ENCODE data around the gene PIEZO1. TPM values are rescaled to one million over a fixed set of nuclear protein-coding genes. Genes with fewer than 3 reads are reported as not detected.

Gene PIEZO1
- total RNA-seq, 1 experiment from 2014 or later: 71.1 TPM

DNA sequence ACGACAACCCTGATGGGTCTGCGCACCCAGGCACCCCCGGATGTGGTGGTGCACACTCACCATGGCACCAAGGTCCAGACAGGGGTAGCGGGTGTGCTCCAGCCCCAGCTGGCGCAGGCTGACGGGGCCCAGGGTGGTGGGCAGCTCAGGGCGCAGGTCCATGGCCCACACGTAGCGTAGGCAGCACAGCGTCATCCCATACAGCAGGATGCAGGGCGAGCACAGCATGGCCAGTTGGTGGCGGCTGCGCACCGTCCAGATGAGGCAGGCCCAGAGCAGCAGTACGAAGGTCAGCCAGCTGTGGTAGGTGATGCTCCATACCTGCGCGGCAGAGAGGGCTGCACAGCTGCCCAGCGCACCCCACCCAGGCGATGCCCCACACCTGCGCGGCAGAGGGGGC is 48.9 kb downstream of the PIEZO1 start:
- Histone ChIP-seq H2BK5ac (ENCODE audit: insufficient read length, low read length) (no peak overlapping the region), H4K8ac (replicated peaks; ENCODE audit: insufficient read length, low read depth, low read length) (no peak overlapping the region), H3K79me2 (ENCODE audit: insufficient read depth, low read length) (no peaks in the 10 kb centered on the region), H3K27ac (ENCODE audit: insufficient read length, low read depth, low read length) (no peak overlapping the region), H4K5ac (ENCODE audit: insufficient read length, low read depth, low read length) (no peak overlapping the region), H3K4me1 (ENCODE audit: insufficient read depth, low read length) (no peaks in the 10 kb centered on the region), H3K9ac (ENCODE audit: extremely low read depth, insufficient read length, low read length) (no peak overlapping the region), H2BK20ac (ENCODE audit: low read depth, low read length, poor library complexity, severe bottlenecking) (no peak overlapping the region), H2AFZ (ENCODE audit: low read length) (no peak overlapping the region), H3T11ph (ENCODE audit: low read length) (no peak overlapping the region), H4K20me1 (ENCODE audit: control insufficient read depth, insufficient read depth, insufficient read length) (no peaks in the 10 kb centered on the region), H2BK120ac (ENCODE audit: low read depth, low read length, poor library complexity, severe bottlenecking) (no peak overlapping the region), H2AK5ac (ENCODE audit: insufficient read length, low read length) (no peak overlapping the region), H3K56ac (ENCODE audit: insufficient read length, low read depth, low read length) (no peak overlapping the region), H3K27me3 (ENCODE audit: insufficient read depth, low read length) (no peaks in the 10 kb centered on the region), H3K4me2 (ENCODE audit: insufficient read depth, insufficient read length, low read length) (no peak overlapping the region), H3K4ac (ENCODE audit: low read depth, low read length) (no peak overlapping the region), H3K23me2 (ENCODE audit: insufficient read length, low read depth, low read length, poor library complexity, severe bottlenecking) (no peaks in the 10 kb centered on the region), H2BK15ac (ENCODE audit: low read depth, low read length) (no peak overlapping the region), H3K14ac (ENCODE audit: insufficient read depth, low read length) (no peak overlapping the region), H3K18ac (ENCODE audit: insufficient read length, low read depth, low read length) (no peak overlapping the region), H3K23ac (ENCODE audit: insufficient read length, low read depth, low read length) (no peak overlapping the region), H4K91ac (ENCODE audit: insufficient read length, low read depth, low read length) (no peak overlapping the region), H2BK12ac (ENCODE audit: insufficient read length, low read depth, low read length) (no peak overlapping the region), H3K9me3 (ENCODE audit: control insufficient read depth, low read depth, low read length) (no peaks in the 10 kb centered on the region), H3K79me1 (ENCODE audit: insufficient read depth, low read depth, low read length, poor library complexity, severe bottlenecking) (no peaks in the 10 kb centered on the region)
- Mint-ChIP-seq H3K27me3 (ENCODE audit: low read depth) (no peaks in the 10 kb centered on the region; the same call in 1 of the 2 replicates), H3K9me3 (no peaks in the 10 kb centered on the region), H3K4me1 (0 out of 4 replicates have a peak, but pooled peaks cover 0 to 3% of the 10 kb centered on the region in 2 experiments), H3K36me3 (ENCODE audit: insufficient read depth in 1 of 3, low read depth in 3 of 3) (peaks cover 3 to 7% (median 6%) of the 10 kb centered on the region in 3 experiments; a peak in 6 of 7 replicates), H3K27ac (no peak overlapping the region), H3K4me3 (no peak overlapping the region)
- no peak for DNase-seq
- no CpG with 5 or more reads among the region's 21 CpGs for WGBS (ENCODE audit: extremely low coverage, insufficient read length, low lambda C conversion rate)
- no peak for TF ChIP-seq CTCF (conservative IDR thresholded peaks at IDR 0.05)
